ENCODE data around the gene CNTN6.

CNTN6 gene

DNA sequence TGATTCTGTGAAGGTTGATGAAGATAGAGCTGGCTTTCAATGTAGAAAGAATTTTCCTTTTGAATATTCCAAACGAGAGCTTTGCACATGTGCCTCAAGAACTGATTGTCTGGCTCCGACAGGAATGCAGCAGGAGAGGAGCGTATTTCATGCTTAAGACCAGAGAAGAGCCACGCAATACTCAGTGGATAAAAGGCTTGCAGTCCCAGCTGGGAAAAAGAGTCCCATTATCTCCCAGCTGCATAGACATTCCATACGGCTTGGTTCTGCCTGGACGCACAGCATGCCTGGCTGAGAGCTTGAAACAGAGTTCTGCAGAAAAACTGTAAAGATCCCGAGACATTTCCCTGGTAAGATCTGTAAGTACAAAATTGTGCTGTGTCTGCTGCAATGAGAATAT is at the start of gene CNTN6:
TSS of gene CNTN6 (plus strand) at position 254 of the 400 bp plus-strand sequence. CDS start 54,985 bp downstream, outside the sequence.
- FAIRE-seq: no peak

DNA sequence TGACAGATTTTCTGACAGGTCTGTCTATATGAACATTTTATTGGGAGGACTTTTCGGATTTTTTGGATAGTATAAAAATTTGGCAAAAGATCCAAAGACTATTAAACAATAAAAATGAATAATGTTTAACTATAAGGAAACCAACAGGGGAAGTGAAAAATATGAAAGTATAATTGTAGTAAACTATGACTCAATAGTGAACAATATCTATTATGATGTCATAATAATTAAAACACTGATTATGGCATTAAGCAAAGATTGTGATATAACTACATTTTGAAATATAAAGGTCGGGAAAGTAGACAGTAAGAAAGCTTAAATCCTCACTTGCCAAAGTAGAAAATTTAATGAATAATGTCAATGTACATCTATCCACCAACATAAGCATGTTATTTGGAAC is 44.3 kb upstream of the CNTN6 start:
- FAIRE-seq: peak; percentile 48

DNA sequence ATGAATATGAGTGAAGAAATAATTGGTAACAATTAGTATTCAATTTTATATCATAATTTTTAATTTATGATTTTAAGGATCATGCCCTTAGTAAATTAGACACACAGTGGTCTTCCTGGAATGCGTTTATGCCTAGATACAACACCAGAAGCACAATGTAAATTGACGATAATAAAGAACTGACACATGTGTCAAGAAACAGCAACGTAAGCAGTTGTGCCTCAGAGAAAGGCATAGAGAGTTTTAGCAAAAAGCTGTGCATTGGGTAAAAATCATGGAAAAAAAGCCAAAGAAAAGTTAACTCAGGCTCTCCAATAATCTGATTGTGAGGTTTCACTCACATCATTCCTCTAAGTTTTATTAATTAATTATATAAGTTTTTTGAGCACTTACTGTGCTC is 37.0 kb upstream of the CNTN6 start:
- no peak for FAIRE-seq

GRCh38 chr3:1056744-1057143 is 36.1 kb upstream of the CNTN6 start:
- no peak for FAIRE-seq

DNA sequence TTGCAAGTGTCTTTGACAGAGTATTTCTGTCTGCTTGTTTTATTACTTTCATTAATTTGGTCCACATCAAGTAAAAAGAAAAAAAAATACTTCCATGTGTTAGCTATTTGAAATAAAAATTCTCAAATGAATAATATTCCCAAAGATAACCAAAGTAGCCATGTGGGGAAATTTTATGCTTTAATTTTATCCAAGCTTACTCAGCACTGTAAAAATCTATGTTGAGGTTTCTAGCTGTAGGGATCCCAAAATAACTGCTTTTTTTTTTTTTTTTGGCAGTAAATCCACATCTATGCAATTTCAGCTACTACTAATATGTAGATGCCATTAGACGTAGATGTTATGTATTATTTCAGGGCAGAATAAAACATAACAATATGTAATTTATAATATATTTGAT is 35.4 kb upstream of the CNTN6 start:
- no peak for FAIRE-seq

- no peak for FAIRE-seq
Measured at GRCh38 chr3:1068985-1069384, 23.8 kb upstream of the CNTN6 start.

DNA sequence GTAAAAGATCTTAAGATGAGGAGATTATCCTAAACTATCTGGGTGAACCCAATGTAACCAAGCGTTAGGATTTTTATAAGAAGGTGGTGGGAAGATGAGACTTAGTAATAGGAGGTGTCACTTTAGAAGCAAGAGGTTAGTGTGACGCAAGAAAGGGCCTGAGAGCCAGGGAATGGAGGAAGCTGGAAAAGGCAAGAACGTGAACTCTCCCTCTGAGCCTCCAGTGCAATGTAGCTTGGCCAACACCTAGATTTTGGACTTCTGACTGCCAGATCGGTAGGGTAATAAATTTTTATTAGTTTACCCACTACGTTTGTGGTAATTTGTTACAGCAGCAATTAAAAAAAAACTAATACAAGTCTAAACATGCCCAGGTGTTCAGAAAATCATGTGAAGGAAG is 20.8 kb upstream of the CNTN6 start:
- FAIRE-seq: no peak

DNA sequence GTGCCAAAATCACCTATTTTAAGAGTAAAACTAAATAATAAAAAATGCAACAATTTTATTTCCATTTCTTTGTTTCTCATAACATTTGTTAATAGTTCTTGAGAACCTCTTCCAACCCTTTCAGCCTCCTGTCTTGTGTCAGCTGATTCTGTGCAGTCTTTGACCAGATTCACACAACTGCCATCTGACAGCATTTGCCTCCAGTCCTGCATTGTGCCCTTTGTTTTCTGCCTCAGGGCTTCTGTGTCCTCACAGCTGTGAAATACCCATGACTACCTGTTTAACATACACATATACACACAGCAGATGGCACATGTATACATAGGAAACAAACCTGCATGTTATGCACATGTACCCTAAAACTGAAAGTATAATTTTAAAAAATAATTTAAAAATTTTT is 13.2 kb upstream of the CNTN6 start:
- no peak for FAIRE-seq

GRCh38 chr3:1082108-1082507 is 10.7 kb upstream of the CNTN6 start:
- no peak for FAIRE-seq

GRCh38 chr3:1087066-1087560 is 5.7 kb upstream of the CNTN6 start:
- no peak for FAIRE-seq

GRCh38 chr3:1088503-1088902 is 4.3 kb upstream of the CNTN6 start:
- FAIRE-seq: no peak

- FAIRE-seq: no peak
Measured at GRCh38 chr3:1091286-1091685, 1.5 kb upstream of the CNTN6 start.

- no peak for FAIRE-seq
Measured at GRCh38 chr3:1092061-1092460, 763 bp upstream of the CNTN6 start.

GRCh38 chr3:1093217-1093616 is 393 bp downstream of the CNTN6 start:
- no peak for FAIRE-seq

DNA sequence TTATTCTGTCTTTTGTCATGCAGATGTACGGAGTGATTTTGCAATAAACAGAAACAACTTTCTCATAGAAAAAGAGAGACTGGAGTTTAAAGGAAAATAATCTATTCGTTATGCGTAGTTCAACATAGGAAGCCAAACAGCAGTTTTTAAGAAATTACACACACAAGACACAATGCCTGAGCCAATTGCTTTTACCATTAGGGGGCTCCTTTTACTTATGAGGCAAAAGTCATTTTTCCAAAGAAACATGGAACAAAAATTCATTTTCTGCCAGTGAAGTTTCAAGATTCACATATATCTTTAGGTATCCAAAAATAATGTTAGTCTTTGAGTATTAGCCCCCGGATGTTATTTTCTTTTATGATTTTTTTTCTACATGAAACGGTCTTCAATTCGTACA is 10.7 kb downstream of the CNTN6 start:
- no peak for FAIRE-seq

GRCh38 chr3:1117843-1118473 is 25.1 kb downstream of the CNTN6 start:
- no peak for FAIRE-seq

DNA sequence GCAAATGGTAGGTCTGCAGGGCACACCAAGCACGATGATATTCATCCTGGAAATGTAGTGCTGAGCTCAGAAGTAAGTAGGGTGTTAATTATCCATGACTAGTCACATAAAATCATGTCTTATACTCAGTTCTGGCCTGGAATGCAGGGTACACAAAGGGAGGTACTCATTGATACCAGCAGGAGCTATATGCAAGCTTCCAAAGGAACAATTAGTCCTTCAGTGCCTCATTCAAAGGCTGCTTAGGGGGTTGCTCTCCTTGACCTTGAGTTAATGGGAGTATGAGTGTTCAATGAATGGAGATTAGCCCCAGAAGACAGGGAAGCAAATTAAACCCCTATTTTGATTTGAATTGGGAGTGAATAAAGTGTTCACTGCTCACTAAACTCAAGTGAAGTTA is 38.3 kb downstream of the CNTN6 start:
- no peak for FAIRE-seq

DNA sequence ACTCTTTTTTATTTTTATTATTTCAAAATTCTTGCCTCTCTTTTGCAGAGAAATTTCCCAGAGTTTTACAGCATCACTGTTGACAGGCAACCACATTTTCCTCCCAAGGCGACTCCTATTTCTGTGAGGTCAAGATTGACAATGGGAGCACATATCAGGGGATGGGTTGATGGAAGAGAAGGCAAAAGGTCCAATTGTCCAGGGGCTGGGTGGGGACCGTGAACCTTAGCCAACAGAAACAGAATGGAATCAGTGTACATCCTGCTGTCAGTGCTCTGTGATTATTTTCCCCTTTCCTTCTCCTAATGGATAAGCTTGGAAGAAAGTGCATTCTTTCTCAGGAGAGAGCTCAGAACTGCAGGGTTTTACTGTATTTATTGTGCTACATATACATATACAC is 42.4 kb downstream of the CNTN6 start:
- no peak for FAIRE-seq

GRCh38 chr3:1138036-1138435 is 45.2 kb downstream of the CNTN6 start:
- FAIRE-seq: no peak

- no peak for FAIRE-seq
Measured at GRCh38 chr3:1139071-1139470, 46.2 kb downstream of the CNTN6 start.

DNA sequence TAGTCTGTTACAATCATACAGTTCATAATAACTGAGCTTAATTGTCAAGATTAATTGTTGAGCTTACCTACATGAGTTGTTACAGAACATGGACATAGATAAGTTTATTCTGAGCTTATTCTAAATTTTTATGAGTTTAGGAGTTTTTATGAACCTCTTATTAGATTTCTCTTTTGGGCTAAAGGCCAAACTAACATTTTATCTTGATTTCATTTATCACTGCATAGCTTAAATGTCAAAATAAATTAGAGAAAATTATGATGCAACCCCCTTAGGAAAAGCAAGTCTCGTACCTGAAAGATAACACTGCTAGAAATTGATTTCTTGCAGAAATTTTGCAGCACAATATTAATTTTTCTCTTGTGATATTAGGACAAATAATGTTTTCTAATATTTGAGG is 54.5 kb downstream of the CNTN6 start:
- FAIRE-seq: no peak

- FAIRE-seq: no peak
Measured at GRCh38 chr3:1147819-1148218, 55.0 kb downstream of the CNTN6 start.

DNA sequence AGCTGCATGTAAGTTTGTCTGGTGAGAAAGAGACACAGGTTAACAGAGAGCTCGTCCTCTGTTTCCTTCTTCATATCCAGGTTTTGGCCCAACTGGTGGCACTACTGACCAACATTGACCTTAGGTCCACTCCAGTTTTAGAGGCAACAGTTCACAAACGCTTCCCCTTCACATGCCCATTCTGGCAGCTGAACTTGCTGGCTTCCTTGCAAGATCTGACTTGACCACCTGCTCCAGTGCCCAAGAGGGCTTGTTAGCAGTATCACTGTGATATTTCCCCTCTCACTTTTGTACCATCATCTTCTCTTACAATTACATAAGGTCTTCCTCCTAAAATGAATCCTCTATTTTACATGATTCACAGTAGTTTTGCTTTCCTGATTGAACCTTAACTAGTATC is 71.3 kb downstream of the CNTN6 start:
- FAIRE-seq: no peak

DNA sequence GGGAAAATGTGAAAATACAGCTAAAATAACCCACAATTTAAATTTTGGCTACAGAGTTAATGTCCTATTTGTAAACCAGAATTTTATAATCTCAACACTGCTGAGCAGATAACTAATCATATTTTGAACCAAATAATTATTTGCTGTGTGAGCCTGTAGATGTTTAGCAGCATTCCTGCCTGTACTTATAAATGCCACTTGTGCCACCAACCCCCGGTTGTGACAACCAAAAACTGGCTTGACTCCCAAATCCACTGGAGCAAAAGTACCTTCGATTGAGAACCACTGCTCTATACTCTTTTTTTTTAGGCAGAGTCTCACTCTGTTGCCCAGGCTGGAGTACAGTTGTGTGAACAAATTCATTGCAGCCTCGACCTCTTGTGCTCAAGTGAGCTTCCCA is 78.5 kb downstream of the CNTN6 start:
- FAIRE-seq: no peak

GRCh38 chr3:1172644-1173043 is 79.8 kb downstream of the CNTN6 start:
- FAIRE-seq: no peak

Measured in G401.6 (cell line).